ENCODE results near the gene GJB5.
"Not testable (repeated sequence)": the region's sequence is repeated elsewhere in the genome, so short reads cannot be mapped to it uniquely, and the experiment has no call there.

The GJB5 gene

DNA sequence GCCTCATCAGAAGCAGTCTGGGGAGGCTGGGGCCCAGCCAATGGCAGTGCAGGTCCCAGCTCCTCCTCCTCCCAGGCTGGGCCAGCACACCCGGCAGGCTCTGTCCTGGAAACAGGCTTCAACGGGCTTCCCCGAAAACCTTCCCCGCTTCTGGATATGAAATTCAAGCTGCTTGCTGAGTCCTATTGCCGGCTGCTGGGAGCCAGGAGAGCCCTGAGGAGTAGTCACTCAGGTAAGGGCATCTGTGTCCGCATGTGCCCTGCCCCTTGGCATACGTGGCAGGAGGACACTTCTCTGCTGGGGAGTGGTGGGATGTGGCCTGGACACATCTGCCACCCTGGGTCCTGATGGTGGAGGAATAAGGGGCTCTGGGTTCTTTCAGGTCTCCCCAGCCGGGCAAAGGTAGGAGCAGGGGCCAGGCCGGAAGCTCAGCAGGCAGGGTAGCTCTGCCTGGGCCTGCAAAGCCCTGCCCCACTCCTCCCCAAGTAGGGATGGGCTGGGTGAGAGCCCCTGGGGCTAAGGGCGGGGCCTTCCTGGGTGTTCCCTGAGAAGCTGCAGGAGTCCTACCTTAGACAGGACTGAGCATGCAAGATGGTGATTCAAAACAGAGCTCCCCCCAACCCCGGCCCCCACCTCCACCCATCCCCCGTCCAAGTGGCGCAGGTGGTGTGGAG lies at the start of gene GJB5:
GJB5 (plus strand) TSS at position 84 of the 674 bp plus-strand sequence. CDS start 2,284 bp downstream, outside the sequence.
- H3K27me3 Mint-ChIP-seq: no peaks in the 10 kb centered on the region
- no peak within 1 kb of the TSS for H3K27ac Mint-ChIP-seq
- H3K4me3 Mint-ChIP-seq: no peak within 1 kb of the TSS
- H3K9me3 Mint-ChIP-seq: no peaks in the 10 kb centered on the region
- H3K36me3 Mint-ChIP-seq (ENCODE audit: low read depth): no peaks in the 10 kb centered on the region
- no peaks in the 10 kb centered on the region for H3K4me1 Mint-ChIP-seq (ENCODE audit: low read depth)

DNA sequence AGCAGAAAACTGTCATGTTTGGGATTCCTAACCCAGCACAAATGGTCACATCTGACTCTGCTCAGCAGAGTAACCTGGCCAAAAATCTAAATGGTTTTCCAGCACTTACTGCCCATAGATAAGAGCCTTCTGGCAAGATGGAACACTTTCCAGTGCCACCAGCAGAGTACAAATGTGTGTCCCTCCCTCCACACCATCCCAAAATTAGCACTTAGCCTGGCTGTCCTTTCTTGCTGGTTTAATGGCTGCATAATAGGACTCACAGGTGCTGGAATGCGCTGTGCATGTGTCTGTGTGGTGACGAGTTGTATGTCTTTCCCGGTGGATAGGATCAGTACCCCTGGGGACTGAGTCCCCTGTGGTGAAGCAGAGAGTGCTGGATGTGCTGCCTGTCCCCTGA lies 49.8 kb upstream of the GJB5 start:
- H3K36me3 Mint-ChIP-seq (ENCODE audit: low read depth): no peaks in the 10 kb centered on the region
- no peak overlapping the region for H3K27ac Mint-ChIP-seq
- H3K4me3 Mint-ChIP-seq: no peak overlapping the region
- no peaks in the 10 kb centered on the region for H3K4me1 Mint-ChIP-seq (ENCODE audit: low read depth)
- H3K9me3 Mint-ChIP-seq: no peaks in the 10 kb centered on the region
- H3K27me3 Mint-ChIP-seq: peaks cover 17% of the 10 kb centered on the region

DNA sequence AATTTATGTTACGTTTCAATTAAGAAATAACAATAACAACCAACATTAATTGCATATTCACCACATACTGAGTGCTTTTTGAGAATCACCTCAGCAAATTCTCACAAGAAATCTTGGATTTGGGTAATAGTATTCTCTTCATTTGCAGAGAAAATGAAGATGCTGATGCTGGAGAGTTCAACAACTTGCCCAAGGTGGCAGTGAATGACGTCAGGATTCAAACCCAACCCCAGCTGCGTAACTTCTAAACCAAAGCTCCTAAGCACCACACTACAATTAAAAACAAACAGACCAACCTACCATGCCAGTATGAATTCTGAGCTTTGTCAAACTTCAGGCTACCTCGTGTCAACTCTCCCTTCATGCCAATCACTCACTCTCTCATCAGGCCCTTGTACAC lies 46.7 kb upstream of the GJB5 start:
- Mint-ChIP-seq H3K4me1 (ENCODE audit: low read depth) (no peaks in the 10 kb centered on the region), H3K9me3 (no peaks in the 10 kb centered on the region), H3K4me3 (no peak overlapping the region), H3K27me3 (peaks cover 11% of the 10 kb centered on the region), H3K36me3 (ENCODE audit: low read depth) (no peaks in the 10 kb centered on the region), H3K27ac (no peak overlapping the region)

DNA sequence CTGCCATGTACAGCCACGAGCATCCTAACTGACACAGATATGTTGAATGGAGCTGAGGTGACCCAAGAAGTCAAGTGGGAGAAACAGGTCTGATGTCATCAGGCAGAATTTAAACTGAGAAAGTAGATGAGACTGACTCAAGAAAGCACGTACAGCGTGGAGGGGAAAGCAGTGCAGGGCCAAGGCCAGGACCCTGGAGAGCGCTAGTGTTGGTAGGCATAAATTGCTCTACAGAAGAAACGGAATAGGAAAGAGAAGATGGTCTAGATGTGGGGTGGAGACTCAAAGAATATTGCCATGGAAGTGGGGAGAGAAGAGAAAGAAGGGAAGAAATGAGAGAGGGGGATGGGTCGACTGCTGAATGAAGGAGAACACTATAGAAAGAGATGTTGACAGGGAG lies 45.3 kb upstream of the GJB5 start:
- Mint-ChIP-seq H3K27me3 (peaks cover 6% of the 10 kb centered on the region), H3K4me3 (no peak overlapping the region), H3K4me1 (ENCODE audit: low read depth) (no peaks in the 10 kb centered on the region), H3K27ac (no peak overlapping the region), H3K9me3 (no peaks in the 10 kb centered on the region), H3K36me3 (ENCODE audit: low read depth) (no peaks in the 10 kb centered on the region)

DNA sequence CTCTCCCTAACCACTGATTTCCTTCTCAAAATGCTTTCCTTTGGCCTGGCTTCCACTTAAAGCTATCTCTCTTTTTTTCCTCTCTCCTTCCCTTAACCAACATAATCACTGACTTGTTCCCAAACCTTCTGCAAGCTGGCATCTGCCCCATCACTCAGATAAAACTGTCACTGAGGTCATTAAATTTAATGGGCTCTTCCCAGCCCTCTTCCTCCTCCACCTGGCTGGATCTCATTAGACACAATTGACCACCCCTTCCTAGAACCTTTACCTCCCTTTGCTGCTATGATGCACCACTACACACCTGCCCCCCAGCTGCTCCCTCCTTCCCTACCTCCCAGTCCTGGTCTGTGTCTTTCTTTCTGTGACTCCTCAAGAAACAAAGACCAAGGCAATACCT lies 44.0 kb upstream of the GJB5 start:
- no peak overlapping the region for H3K4me3 Mint-ChIP-seq
- peaks cover 6% of the 10 kb centered on the region for H3K27me3 Mint-ChIP-seq

DNA sequence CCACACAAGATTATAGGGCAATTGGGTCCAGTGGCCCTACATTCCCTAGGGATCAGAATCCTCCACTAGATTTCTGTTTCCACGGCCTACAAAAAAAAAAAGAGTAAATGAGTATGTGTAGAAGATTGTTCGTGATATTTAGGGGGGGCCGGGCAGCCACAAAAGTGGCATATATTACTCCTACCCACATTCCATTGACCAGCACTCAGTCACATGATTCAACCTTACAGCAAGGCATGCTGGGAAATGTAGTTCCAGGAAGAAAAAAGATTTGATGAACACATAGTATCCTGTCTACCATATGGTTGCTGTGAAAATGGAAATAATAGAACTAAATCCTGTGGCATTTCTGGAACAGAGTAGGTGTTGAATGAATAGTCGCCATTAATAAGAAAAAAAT lies 43.4 kb upstream of the GJB5 start:
- no peak overlapping the region for H3K4me3 Mint-ChIP-seq
- no peak overlapping the region for H3K27ac Mint-ChIP-seq
- H3K4me1 Mint-ChIP-seq (ENCODE audit: low read depth): no peaks in the 10 kb centered on the region
- peaks cover 3% of the 10 kb centered on the region for H3K27me3 Mint-ChIP-seq
- H3K36me3 Mint-ChIP-seq (ENCODE audit: low read depth): no peaks in the 10 kb centered on the region
- no peaks in the 10 kb centered on the region for H3K9me3 Mint-ChIP-seq

More for the DNA sequence above, 44.0 kb upstream of the GJB5 start:
- H3K27ac Mint-ChIP-seq: no peak overlapping the region
- H3K9me3 Mint-ChIP-seq: no peaks in the 10 kb centered on the region
- no peaks in the 10 kb centered on the region for H3K36me3 Mint-ChIP-seq (ENCODE audit: low read depth)
- no peaks in the 10 kb centered on the region for H3K4me1 Mint-ChIP-seq (ENCODE audit: low read depth)

DNA sequence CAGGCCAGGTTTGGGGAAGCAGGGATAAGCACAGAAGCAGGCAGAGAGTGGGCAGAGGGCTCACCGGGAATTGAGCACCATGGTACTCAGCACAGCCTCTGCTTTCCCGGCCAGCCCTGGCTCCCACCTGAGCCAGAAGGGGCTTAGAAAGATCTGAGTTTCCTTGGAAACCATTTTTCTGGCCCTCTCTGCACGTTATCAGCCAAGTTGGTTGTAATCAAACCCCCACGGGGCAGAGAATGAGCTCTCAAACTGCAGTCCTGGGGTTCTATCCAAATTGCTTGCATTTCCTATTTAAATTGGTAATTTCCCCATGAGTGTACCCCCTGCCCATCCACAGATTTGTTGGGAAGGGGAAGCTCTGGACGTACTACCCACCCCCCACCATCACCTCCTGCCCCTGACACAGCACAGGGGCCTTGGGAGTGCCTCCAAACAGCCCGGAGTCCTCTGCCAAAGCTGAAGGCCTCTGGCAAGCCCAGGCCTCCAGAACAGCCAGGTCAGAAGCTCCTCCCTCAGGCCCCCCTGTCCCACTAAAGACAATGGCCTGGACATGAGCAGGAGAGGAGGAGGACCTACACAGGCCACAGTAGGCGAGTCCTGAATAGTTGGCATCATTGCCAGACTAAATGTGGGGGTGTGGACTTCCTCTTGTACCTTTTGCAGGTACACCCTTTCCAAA lies 42.7 kb upstream of the GJB5 start:
- H3K27ac Mint-ChIP-seq: no peak overlapping the region
- H3K9me3 Mint-ChIP-seq: no peaks in the 10 kb centered on the region
- H3K4me3 Mint-ChIP-seq: no peak overlapping the region
- no peaks in the 10 kb centered on the region for H3K4me1 Mint-ChIP-seq (ENCODE audit: low read depth)
- peaks cover 3% of the 10 kb centered on the region for H3K27me3 Mint-ChIP-seq
- H3K36me3 Mint-ChIP-seq (ENCODE audit: low read depth): no peaks in the 10 kb centered on the region

DNA sequence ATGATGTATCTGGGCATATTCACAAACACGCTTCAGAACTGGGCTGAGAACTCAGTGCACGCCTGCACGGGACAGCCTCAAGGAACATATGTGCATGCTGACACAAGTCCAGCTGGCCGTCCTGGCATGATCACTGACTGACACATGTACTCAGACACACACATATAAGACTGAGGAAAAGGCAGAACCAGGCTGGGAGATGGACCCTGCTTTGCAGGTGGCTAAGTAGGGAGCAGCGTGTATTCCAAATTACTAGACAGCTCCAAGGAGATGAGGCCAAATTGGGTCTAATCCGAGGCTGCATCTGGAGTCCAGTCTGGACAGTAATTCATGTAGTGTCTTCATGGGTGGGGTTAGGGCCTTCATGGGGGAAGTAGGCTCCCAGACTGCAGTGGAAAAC lies 41.4 kb upstream of the GJB5 start:
- Mint-ChIP-seq H3K4me1 (ENCODE audit: low read depth) (no peaks in the 10 kb centered on the region), H3K36me3 (ENCODE audit: low read depth) (no peaks in the 10 kb centered on the region), H3K27me3 (peaks cover 9% of the 10 kb centered on the region), H3K27ac (no peak overlapping the region), H3K9me3 (no peaks in the 10 kb centered on the region), H3K4me3 (no peak overlapping the region)

DNA sequence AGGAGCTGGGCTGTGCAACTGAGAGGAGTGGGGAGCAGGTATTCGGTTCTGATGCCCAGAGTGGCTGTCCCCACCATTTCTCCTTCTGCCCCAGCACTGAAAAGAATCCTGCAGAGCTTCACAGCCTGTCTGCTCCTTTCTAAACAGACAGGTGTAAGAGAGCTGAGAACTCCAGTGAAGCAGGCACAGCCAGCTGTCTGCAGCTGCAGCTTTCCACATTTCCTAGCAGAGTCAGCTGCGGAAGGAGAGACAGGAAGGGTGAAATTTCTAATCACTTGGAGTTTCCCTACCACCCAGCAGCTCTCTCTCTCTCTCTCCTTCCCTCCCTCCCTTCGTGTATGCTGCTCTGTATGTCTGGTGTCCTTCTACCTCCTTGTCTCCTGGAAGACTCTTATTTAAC lies 40.5 kb upstream of the GJB5 start:
- Mint-ChIP-seq H3K9me3 (no peaks in the 10 kb centered on the region), H3K27me3 (peaks cover 9% of the 10 kb centered on the region), H3K27ac (no peak overlapping the region), H3K36me3 (ENCODE audit: low read depth) (no peaks in the 10 kb centered on the region), H3K4me1 (ENCODE audit: low read depth) (no peaks in the 10 kb centered on the region), H3K4me3 (no peak overlapping the region)

DNA sequence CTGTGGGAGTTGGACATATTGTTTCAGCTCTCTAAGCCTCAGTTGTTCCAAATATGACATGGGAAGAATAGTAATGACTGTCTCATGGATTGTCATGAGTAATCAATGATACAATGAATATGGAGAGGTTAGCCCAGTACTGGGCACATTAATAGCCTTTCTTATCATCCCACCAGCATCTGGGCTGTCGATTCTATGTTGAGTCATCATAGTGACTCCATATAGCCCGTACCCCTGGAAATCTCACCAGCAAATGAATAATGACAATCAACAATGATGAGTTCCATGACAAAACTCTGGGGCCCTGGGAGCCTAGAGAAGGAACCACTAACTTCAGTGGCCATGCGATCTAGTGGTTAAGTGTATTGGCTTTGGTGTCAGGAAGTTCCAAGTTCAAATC lies 39.7 kb upstream of the GJB5 start:
- Mint-ChIP-seq H3K4me1 (ENCODE audit: low read depth) (no peaks in the 10 kb centered on the region), H3K36me3 (ENCODE audit: low read depth) (no peaks in the 10 kb centered on the region), H3K4me3 (no peak overlapping the region), H3K27me3 (peaks cover 16% of the 10 kb centered on the region), H3K27ac (no peak overlapping the region), H3K9me3 (no peaks in the 10 kb centered on the region)

DNA sequence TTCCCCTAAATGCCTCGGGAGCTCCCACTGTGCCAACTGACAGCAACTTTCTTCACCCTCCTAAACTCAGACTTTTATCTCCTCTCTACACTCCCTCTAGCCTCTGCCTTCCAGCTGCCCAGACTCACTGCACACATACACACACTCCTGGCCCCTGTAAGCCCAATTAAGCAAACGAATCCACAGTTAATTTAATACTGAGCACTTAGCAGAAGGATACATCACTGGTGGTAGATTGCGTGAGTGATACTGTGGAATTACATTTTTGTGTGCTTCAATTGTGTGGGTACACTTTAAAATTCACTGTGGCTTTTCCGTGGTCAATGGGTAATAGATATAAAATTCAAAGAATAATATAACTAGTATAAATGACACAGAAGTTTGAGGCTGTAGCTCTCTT lies 33.6 kb upstream of the GJB5 start:
- Mint-ChIP-seq H3K27me3 (peaks cover 45% of the 10 kb centered on the region), H3K4me1 (ENCODE audit: low read depth) (no peaks in the 10 kb centered on the region), H3K4me3 (no peak overlapping the region)

DNA sequence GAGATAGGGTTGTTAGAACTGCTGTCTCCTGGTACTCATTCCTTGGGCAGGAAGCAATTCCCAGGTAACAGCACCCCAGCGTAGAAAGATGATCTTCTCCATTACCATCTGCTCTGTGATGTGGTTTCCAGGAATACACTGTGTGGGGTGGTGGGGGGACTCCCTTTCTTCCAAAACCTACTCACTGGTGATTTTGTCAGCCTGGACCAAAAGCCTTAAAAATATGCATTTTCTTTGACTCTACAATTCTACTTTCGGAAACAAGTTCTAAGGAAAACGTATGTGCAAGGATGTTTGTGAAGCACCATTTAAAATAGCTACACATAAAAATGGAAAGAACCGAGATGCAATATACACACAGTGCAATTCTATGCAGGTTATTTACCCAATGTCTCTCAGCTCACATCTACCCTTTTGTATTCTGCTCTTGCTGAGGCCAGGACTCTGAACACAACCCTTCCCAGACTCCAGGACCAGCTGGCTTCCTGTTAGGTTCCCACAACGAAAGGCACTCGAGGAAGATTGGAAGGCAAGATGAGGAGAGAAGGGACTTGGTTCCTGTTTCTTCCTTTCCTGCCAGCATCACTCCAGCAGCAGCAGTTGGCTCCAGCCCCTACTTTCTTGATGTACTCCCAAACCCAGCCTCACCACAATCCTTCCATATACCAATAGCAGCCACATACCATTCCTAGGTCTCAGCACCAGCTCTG lies 33.0 kb upstream of the GJB5 start:
- no peaks in the 10 kb centered on the region for H3K4me1 Mint-ChIP-seq (ENCODE audit: low read depth)
- no peak overlapping the region for H3K27ac Mint-ChIP-seq
- no peaks in the 10 kb centered on the region for H3K9me3 Mint-ChIP-seq
- peaks cover 48% of the 10 kb centered on the region for H3K27me3 Mint-ChIP-seq
- H3K36me3 Mint-ChIP-seq (ENCODE audit: low read depth): no peaks in the 10 kb centered on the region
- no peak overlapping the region for H3K4me3 Mint-ChIP-seq

More for the DNA sequence above, 33.6 kb upstream of the GJB5 start:
- Mint-ChIP-seq H3K9me3 (no peaks in the 10 kb centered on the region), H3K36me3 (ENCODE audit: low read depth) (no peaks in the 10 kb centered on the region), H3K27ac (no peak overlapping the region)

DNA sequence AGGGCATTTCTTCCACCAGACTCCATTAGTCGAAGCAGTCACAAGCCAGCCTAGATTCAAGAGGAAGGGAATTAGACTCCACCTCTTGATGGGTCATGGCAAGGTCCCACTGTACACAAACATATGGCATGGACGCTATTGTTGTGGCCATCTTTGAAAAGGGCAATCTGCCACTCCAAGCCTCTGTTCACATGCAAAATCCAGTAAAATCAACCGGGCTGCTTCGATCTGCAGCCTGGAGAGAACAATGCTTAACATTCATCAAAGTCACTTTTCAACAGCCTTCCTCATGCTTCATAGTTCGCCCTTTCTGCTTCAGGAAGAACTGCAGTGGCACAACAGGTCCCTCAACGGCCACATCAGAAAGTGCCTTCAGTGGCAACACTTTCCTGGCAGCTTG lies 28.0 kb upstream of the GJB5 start:
- Mint-ChIP-seq H3K4me1 (ENCODE audit: low read depth) (no peaks in the 10 kb centered on the region), H3K27me3 (peaks cover 24% of the 10 kb centered on the region), H3K27ac (no peak overlapping the region), H3K36me3 (ENCODE audit: low read depth) (no peaks in the 10 kb centered on the region), H3K9me3 (no peaks in the 10 kb centered on the region), H3K4me3 (no peak overlapping the region)

DNA sequence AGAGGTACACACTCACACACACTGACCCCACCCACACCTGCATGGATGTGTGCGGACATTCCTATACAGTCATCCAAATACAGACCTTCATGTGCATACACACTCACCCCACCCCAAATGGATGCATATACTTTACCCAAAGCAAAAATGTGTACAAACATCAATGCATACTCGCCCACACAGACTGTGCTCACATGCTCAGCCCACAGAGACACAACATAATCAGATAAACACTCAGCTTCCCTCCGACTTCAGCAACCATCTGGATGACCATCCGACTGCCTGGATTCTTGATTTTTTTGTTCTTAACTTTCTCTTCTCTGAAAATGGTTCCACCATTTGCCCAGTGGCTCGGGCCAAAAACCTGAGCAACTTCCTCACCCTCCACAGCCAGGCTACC lies 24.4 kb upstream of the GJB5 start:
- Mint-ChIP-seq H3K27ac (no peak overlapping the region), H3K4me1 (ENCODE audit: low read depth) (no peaks in the 10 kb centered on the region)

DNA sequence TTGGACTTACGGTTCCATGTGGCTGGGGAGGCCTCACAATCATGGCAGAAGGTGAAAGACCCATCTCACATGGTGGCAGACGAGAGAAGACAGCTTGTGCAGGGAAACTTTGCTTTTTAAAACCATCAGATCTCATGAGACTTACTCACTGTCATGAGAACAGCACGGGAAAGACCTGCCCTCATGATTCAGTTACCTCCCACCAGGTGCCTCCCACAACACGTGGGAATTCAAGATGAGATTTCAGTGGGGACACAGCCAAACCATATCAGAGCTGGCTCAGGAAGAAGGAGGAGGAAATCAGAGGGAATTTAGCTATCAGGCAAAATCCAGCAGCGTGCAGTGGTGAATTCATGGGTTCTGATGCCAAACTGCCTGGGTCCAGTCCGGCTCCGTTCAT lies 22.0 kb upstream of the GJB5 start:
- not testable (repeated sequence) for H3K4me3 Mint-ChIP-seq; H3K27me3 Mint-ChIP-seq; H3K4me1 Mint-ChIP-seq (ENCODE audit: low read depth); H3K36me3 Mint-ChIP-seq (ENCODE audit: low read depth); H3K9me3 Mint-ChIP-seq; H3K27ac Mint-ChIP-seq

More for the DNA sequence above, 24.4 kb upstream of the GJB5 start:
- H3K9me3 Mint-ChIP-seq: no peaks in the 10 kb centered on the region
- H3K4me3 Mint-ChIP-seq: no peak overlapping the region
- peaks cover 12% of the 10 kb centered on the region for H3K27me3 Mint-ChIP-seq
- no peaks in the 10 kb centered on the region for H3K36me3 Mint-ChIP-seq (ENCODE audit: low read depth)

All from stimulated activated naive CD8-positive, alpha-beta T cell treated with anti-CD3 and anti-CD28 coated beads, Interleukin-15, Interleukin-2, amounts not matched to agents 100 ng/mL and 50 ng/mL, for 24 hours (primary cell).